Measurements from ENCODE around the gene SAMD8. TPM values are rescaled to one million over a fixed set of nuclear protein-coding genes. Genes with fewer than 3 reads are reported as not detected.
"Not testable (repeated sequence)": the region's sequence is repeated elsewhere in the genome, so short reads cannot be mapped to it uniquely, and the experiment has no call there.

SAMD8 gene
- total RNA-seq, 1 donor from 2014 or later, result 14.9 TPM

GRCh38 chr10:75202321-75203045 is 91.0 kb downstream of the SAMD8 start:
- Mint-ChIP-seq H3K9me3 (no peaks in the 10 kb centered on the region), H3K36me3 (ENCODE audit: low read depth) (no peaks in the 10 kb centered on the region), H3K27me3 (ENCODE audit: low read depth) (no peaks in the 10 kb centered on the region), H3K27ac (no peak overlapping the region), H3K4me3 (ENCODE audit: low read depth) (no peak overlapping the region), H3K4me1 (ENCODE audit: low read depth) (peaks cover 5% of the 10 kb centered on the region)
- intact Hi-C loops (cut with micrococcal nuclease), result no loop called here
- no peak for DNase-seq (ENCODE audit: low spot score)

DNA sequence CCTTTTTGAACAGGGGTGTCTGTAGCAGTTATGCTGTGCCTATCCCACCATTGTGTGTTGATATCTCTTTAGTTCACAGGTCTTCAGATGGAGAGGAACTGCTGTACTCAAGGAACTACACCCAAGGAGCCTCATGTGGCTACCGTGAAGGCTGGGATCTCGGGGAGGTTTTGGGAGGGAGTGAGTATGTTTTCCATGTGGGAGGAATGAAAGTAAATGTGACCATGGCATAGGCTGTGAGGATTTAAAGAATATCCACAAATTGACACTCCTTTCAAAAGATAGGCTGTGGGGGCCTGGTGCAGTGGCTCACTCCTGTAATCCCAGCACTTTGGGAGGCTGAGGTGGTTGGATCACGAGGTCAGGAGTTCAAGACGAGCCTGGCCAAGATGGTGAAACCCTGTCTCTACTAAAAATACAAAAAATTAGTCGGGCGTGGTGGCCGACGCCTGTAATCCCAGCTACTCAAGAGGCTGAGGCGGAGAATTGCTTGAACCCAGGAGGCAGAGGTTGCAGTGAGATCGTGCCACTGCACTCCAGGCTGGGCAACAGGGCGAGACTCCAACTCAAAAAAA is 91.7 kb downstream of the SAMD8 start:
- H3K4me3 Mint-ChIP-seq (ENCODE audit: low read depth); H3K27ac Mint-ChIP-seq; H3K4me1 Mint-ChIP-seq (ENCODE audit: low read depth); H3K36me3 Mint-ChIP-seq (ENCODE audit: low read depth); H3K27me3 Mint-ChIP-seq (ENCODE audit: low read depth); DNase-seq (ENCODE audit: low spot score); intact Hi-C loops (cut with micrococcal nuclease); H3K9me3 Mint-ChIP-seq: not testable (repeated sequence)

GRCh38 chr10:75203724-75204123 is 92.3 kb downstream of the SAMD8 start:
- DNase-seq (ENCODE audit: low spot score), result no peak
- Mint-ChIP-seq H3K27ac (no peak overlapping the region), H3K9me3 (no peaks in the 10 kb centered on the region), H3K4me3 (ENCODE audit: low read depth) (no peak overlapping the region), H3K36me3 (ENCODE audit: low read depth) (no peaks in the 10 kb centered on the region), H3K27me3 (ENCODE audit: low read depth) (no peaks in the 10 kb centered on the region), H3K4me1 (ENCODE audit: low read depth) (peaks cover 12% of the 10 kb centered on the region)
- intact Hi-C loops (cut with micrococcal nuclease), result no loop called here

DNA sequence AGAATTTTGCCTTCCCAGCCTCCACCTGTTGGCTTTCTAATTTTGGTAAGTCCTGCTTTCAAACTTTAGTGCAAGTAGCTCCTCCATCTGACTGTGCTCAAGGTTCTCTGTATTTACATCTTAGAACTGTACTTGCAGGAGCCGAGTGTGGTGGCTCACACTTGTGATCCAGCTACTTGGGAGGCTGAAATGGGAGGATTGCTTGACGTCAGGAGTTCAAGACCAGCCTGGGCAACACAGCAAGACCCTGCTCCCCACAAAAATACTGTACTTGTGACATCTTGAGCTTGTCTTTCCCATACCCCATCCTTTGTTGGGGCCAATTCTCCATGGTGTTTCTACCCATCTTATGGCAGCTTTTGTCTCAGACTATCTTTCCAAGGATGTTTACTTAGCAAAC is 94.5 kb downstream of the SAMD8 start:
- no peaks in the 10 kb centered on the region for H3K36me3 Mint-ChIP-seq (ENCODE audit: low read depth)
- H3K4me1 Mint-ChIP-seq (ENCODE audit: low read depth), result peaks cover 17% of the 10 kb centered on the region
- H3K4me3 Mint-ChIP-seq (ENCODE audit: low read depth), result no peak overlapping the region
- intact Hi-C loops (cut with micrococcal nuclease), result no loop called here
- no peaks in the 10 kb centered on the region for H3K9me3 Mint-ChIP-seq
- no peak for DNase-seq (ENCODE audit: low spot score)
- no peak overlapping the region for H3K27ac Mint-ChIP-seq
- H3K27me3 Mint-ChIP-seq (ENCODE audit: low read depth), result no peaks in the 10 kb centered on the region

- not testable (repeated sequence) for H3K9me3 Mint-ChIP-seq
- H3K4me1 Mint-ChIP-seq (ENCODE audit: low read depth), result peaks cover 20% of the 10 kb centered on the region
Measured at GRCh38 chr10:75206638-75207037, 95.2 kb downstream of the SAMD8 start.

GRCh38 chr10:75207079-75207856 is 95.8 kb downstream of the SAMD8 start:
- Mint-ChIP-seq H3K36me3 (ENCODE audit: low read depth) (peaks cover 12% of the 10 kb centered on the region), H3K4me3 (ENCODE audit: low read depth) (no peak overlapping the region), H3K27ac (peak overlapping the region; percentile 6), H3K27me3 (ENCODE audit: low read depth) (no peaks in the 10 kb centered on the region), H3K9me3 (no peaks in the 10 kb centered on the region), H3K4me1 (ENCODE audit: low read depth) (peaks cover 23% of the 10 kb centered on the region)
- no peak for DNase-seq (ENCODE audit: low spot score)
- intact Hi-C loops (cut with micrococcal nuclease), result no loop called here

More at GRCh38 chr10:75206638-75207037, 95.2 kb downstream of the SAMD8 start:
- H3K4me3 Mint-ChIP-seq (ENCODE audit: low read depth); DNase-seq (ENCODE audit: low spot score); intact Hi-C loops (cut with micrococcal nuclease); H3K27ac Mint-ChIP-seq; H3K27me3 Mint-ChIP-seq (ENCODE audit: low read depth); H3K36me3 Mint-ChIP-seq (ENCODE audit: low read depth): not testable (repeated sequence)

DNA sequence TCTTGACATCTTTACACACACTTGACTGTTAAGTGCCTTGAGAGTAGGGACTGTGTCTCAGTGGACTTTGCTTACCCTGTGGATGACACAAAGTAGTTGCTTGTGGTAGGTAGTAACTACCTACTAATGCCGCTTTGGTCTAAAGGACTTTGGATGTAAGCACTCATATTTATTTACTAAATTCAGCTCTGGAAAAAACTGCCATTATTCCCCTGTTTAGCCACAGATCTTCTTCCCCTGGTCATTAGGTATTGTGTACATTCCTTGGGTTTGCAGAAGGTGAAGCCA is 96.3 kb downstream of the SAMD8 start:
- intact Hi-C loops (cut with micrococcal nuclease), result no loop called here
- Mint-ChIP-seq H3K4me1 (ENCODE audit: low read depth) (peaks cover 27% of the 10 kb centered on the region), H3K27ac (peak overlapping the region; percentile 52), H3K9me3 (no peaks in the 10 kb centered on the region), H3K36me3 (ENCODE audit: low read depth) (peaks cover 17% of the 10 kb centered on the region), H3K27me3 (ENCODE audit: low read depth) (no peaks in the 10 kb centered on the region), H3K4me3 (ENCODE audit: low read depth) (no peak overlapping the region)
- no peak for DNase-seq (ENCODE audit: low spot score)

DNA sequence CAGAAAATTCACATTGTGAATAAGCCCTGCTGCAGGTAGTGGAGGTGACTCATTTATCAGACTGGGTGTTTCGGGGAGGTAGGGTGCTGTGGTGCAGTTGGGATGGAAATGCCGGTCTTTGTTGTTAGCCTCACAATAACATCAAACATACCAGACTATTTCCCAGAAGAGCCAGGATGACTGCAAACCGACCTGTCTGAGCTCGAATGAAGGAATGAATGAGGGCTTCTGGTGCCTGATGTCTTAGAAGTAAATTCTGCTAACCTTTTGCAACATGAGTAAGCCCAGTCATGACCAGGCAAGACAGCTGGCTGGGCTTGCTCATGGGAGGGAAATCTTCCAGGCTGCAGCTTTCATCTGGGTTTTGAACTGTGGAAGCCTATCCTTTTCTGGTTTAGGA is 96.7 kb downstream of the SAMD8 start:
- peaks cover 28% of the 10 kb centered on the region for H3K4me1 Mint-ChIP-seq (ENCODE audit: low read depth)
- H3K36me3 Mint-ChIP-seq (ENCODE audit: low read depth), result peaks cover 21% of the 10 kb centered on the region
- H3K27me3 Mint-ChIP-seq (ENCODE audit: low read depth), result no peaks in the 10 kb centered on the region
- H3K9me3 Mint-ChIP-seq, result no peaks in the 10 kb centered on the region
- intact Hi-C loops (cut with micrococcal nuclease), result no loop called here
- no peak for DNase-seq (ENCODE audit: low spot score)
- H3K27ac Mint-ChIP-seq, result peak overlapping the region; percentile 52
- H3K4me3 Mint-ChIP-seq (ENCODE audit: low read depth), result peak overlapping the region; percentile 47

DNA sequence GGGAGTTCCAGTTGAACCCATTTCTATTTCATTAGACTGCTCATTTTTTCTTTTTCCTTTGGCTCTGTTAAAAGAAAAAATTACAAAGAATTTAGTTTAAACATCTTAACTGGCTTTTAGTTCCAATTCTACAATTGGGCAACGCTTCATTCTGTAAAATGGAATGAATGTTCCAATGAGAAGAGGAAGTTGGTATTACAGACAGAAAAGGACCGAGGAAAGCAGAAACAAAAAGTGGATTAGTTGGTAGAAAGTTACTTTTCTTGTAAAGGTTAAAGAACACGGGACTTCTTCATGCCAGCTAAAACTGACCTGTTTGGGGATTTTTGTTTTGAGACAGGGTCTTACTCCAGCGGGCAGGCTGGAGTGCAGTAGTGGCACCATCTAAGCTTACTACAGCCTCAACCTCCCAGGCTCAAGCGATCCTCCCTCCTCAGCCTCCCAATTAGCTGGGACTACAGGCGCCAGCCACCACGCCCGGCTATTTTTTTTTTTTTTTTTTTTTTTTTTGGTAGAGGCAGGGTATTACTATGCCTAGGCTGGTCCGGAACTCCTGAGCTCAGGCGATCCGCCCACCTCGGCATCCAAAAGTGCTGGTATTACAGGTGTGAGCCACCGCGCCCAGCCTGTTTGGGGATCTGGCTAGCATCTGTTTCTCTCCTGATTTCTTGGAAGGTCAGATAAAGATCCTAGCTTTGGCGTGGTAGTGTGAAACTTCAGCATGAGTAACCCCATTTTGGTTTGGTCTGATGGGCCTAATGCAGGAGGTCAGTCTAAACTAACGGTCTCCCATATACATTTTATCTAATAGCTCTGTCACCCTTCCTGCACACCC is 97.8 kb downstream of the SAMD8 start:
- Mint-ChIP-seq H3K27me3 (ENCODE audit: low read depth) (no peaks in the 10 kb centered on the region), H3K36me3 (ENCODE audit: low read depth) (peaks cover 29% of the 10 kb centered on the region), H3K27ac (peak overlapping the region; percentile 100), H3K9me3 (no peaks in the 10 kb centered on the region), H3K4me1 (ENCODE audit: low read depth) (peaks cover 32% of the 10 kb centered on the region), H3K4me3 (ENCODE audit: low read depth) (peak overlapping the region; percentile 95)
- DNase-seq (ENCODE audit: low spot score), result no peak
- intact Hi-C loops (cut with micrococcal nuclease), result no loop called here

GRCh38 chr10:75209921-75210281 is 98.4 kb downstream of the SAMD8 start:
- H3K9me3 Mint-ChIP-seq, result no peaks in the 10 kb centered on the region
- peak overlapping the region; percentile 100 for H3K27ac Mint-ChIP-seq
- no peaks in the 10 kb centered on the region for H3K27me3 Mint-ChIP-seq (ENCODE audit: low read depth)
- peak overlapping the region; percentile 95 for H3K4me3 Mint-ChIP-seq (ENCODE audit: low read depth)
- intact Hi-C loops (cut with micrococcal nuclease), result loop anchor here (1.0 to 5.0 kb wide), 7 partner anchors 20 to 623 kb away; partner anchors contain the start of gene KAT6B
- peaks cover 35% of the 10 kb centered on the region for H3K36me3 Mint-ChIP-seq (ENCODE audit: low read depth)
- peaks cover 32% of the 10 kb centered on the region for H3K4me1 Mint-ChIP-seq (ENCODE audit: low read depth)
- DNase-seq (ENCODE audit: low spot score), result peak; percentile 75

GRCh38 chr10:75210282-75211006 is 99.0 kb downstream of the SAMD8 start, which contains the start of gene VDAC2:
Gene VDAC2 (plus strand): TSS chr10:75210796. CDS start chr10:75211159, 363 bp downstream.
- peak within 1 kb of the TSS; percentile 100 for H3K27ac Mint-ChIP-seq
- H3K27me3 Mint-ChIP-seq (ENCODE audit: low read depth), result no peaks in the 10 kb centered on the region
- peak; percentile 95 for DNase-seq (ENCODE audit: low spot score)
- intact Hi-C loops (cut with micrococcal nuclease), result loop anchor here (1.0 to 5.0 kb wide), 7 partner anchors 20 to 623 kb away; partner anchors contain the start of gene KAT6B
- H3K4me3 Mint-ChIP-seq (ENCODE audit: low read depth), result peak within 1 kb of the TSS; percentile 97
- no peaks in the 10 kb centered on the region for H3K9me3 Mint-ChIP-seq
- peaks cover 32% of the 10 kb centered on the region for H3K4me1 Mint-ChIP-seq (ENCODE audit: low read depth)
- H3K36me3 Mint-ChIP-seq (ENCODE audit: low read depth), result peaks cover 36% of the 10 kb centered on the region

All from activated T-helper 2 cell treated with anti-CD3 and anti-CD28 coated beads, Interferon-gamma antibody, Interleukin-2, Interleukin-4, amounts not matched to agents 10 μg/mL and 5 μg/mL and 100 μg/mL, durations not matched to agents 14 hours and 24 hours and 36 hours (primary cell).